A673 (cell line): ENCODE measurements around the gene ALG14. TPM values are rescaled to one million over a fixed set of nuclear protein-coding genes. Genes with fewer than 3 reads are reported as not detected.

ENCODE experiments used
- BruUV-seq: library from RNA; stranded (reverse); fragments of 400-500 nt; replicated peaks from 2 replicates; lab custom pipeline; 2021; lab: Mats Ljungman, UMichigan
- CTCF ChIA-PET: fragments of 300-600 bp; sonication (Branson Sonifier 250); formaldehyde crosslinking; loops from one replicate; lab custom pipeline; 2022; ENCODE audit warnings: antibody characterized with exemption; lab: Charles Lee
- POLR2A ChIA-PET: fragments of 300-600 bp; sonication (Branson Sonifier 250); formaldehyde crosslinking; loops from one replicate; lab custom pipeline; 2022; ENCODE audit warnings: antibody characterized with exemption; ENCODE audit not compliant: low non-redundant PET; lab: Charles Lee
- DNase-seq: peaks from one replicate; pipeline ENCODE4 v3.0.0-alpha.2; 2015; ENCODE audit warnings: low spot score
- H3K27ac ChIP-seq: fragments of 200-600 bp; sonication (generic); 2 replicates; pipeline ENCODE4 v1.5.1; 2016; ENCODE audit warnings: mixed run types, low read depth, mild to moderate bottlenecking, mixed read lengths, antibody characterized with exemption, low read length; ENCODE audit not compliant: poor library complexity, severe bottlenecking
- H3K27me3 ChIP-seq: fragments of 200-600 bp; sonication (generic); replicated peaks from 2 replicates; pipeline ENCODE4 v1.6.1; 2017; ENCODE audit warnings: mixed run types, low read depth, mild to moderate bottlenecking, mixed read lengths, antibody characterized with exemption, low read length; ENCODE audit not compliant: insufficient read depth, poor library complexity
- H3K36me3 ChIP-seq: fragments of 200-600 bp; sonication (generic); 2 replicates; pipeline ENCODE4 v1.6.1; 2016; ENCODE audit warnings: mixed run types, mild to moderate bottlenecking, mixed read lengths, antibody characterized with exemption, low read length; ENCODE audit not compliant: insufficient read depth, poor library complexity, severe bottlenecking
- H3K4me1 ChIP-seq: fragments of 200-600 bp; sonication (generic); 2 replicates; pipeline ENCODE4 v1.6.1; 2017; ENCODE audit warnings: mixed run types, mild to moderate bottlenecking, mixed read lengths, antibody characterized with exemption, low read length; ENCODE audit not compliant: insufficient read depth, poor library complexity, severe bottlenecking
- H3K4me3 ChIP-seq: fragments of 200-600 bp; sonication (generic); 2 replicates; pipeline ENCODE4 v1.5.1; 2016; ENCODE audit warnings: low read depth, mixed run types, mild to moderate bottlenecking, mixed read lengths, low read length; ENCODE audit not compliant: poor library complexity, severe bottlenecking
- H3K9me3 ChIP-seq: fragments of 200-600 bp; sonication (generic); 2 replicates; pipeline ENCODE4 v1.6.1; 2016; ENCODE audit warnings: mixed run types, low read depth, mild to moderate bottlenecking, mixed read lengths, antibody characterized with exemption, low read length; ENCODE audit not compliant: poor library complexity, severe bottlenecking
- CTCF ChIP-seq: fragments of 300-800, 200-600 bp; sonication (generic); conservative IDR thresholded peaks from 2 replicates; pipeline ENCODE4 v1.5.1; 2017; ENCODE audit warnings: low read depth, mild to moderate bottlenecking, antibody characterized with exemption, low read length, moderate library complexity, mixed read lengths
- EZH2 ChIP-seq: fragments of 200-600 bp; sonication (generic); IDR thresholded peaks from 2 replicates; pipeline ENCODE4 v1.6.1; 2017; ENCODE audit warnings: borderline replicate concordance, low read depth, mild to moderate bottlenecking, mixed read lengths, antibody characterized with exemption, low read length; ENCODE audit not compliant: poor library complexity, severe bottlenecking
- intact Hi-C: fragments of 100-400 bp; cut with micrococcal nuclease; formaldehyde crosslinking; loops from one replicate; pipeline ENCODE4 v1.10.0; 2022; ENCODE audit not compliant: unreplicated experiment
- total RNA-seq: library from RNA; stranded (reverse); gene quantifications from 2 replicates; pipeline ENCODE4 v1.2.3, GENCODE V29; 2021

Gene ALG14
- total RNA-seq, 1 experiment from 2014 or later = 11.3 TPM

DNA sequence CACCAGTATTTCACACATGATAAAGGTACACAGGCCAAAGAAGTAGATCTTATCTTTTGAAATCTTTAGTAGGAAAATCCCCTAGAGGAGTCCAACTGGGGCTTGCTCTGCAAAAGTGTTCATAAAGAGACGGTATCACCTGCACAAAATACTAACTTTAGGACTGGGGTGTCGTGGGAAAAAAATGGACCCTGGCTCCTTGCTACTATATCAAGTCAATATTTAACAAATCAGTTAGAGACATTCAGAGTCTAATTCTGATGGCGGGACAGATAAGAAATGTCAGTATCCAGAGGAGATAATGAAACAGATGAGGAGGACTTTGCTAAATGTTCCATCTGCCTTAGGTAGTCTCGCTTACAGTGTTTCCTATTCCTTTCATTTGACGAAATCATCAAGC, 120.2 kb downstream of the ALG14 start:
- no peak for TF ChIP-seq CTCF
- no peak for TF ChIP-seq EZH2
- intact Hi-C loops = no loop called here
- Histone ChIP-seq H3K4me3 (no peak overlapping the region), H3K27ac (no peak overlapping the region), H3K36me3 (no peaks in the 10 kb centered on the region), H3K4me1 (no peaks in the 10 kb centered on the region), H3K9me3 (no peaks in the 10 kb centered on the region), H3K27me3 (no peaks in the 10 kb centered on the region)
- ChIA-PET POLR2A (no interaction called here), CTCF (no interaction called here)
- no TSS peak for BruUV-seq
- DNase-seq = no peak

GRCh38 chr1:94951509-94952208, 121.1 kb downstream of the ALG14 start:
- no peak for DNase-seq
- CTCF ChIA-PET = no interaction called here
- no peak for TF ChIP-seq CTCF
- no peak for TF ChIP-seq EZH2
- Histone ChIP-seq H3K36me3 (no peaks in the 10 kb centered on the region), H3K9me3 (no peaks in the 10 kb centered on the region), H3K27me3 (no peaks in the 10 kb centered on the region), H3K27ac (no peak overlapping the region), H3K4me1 (no peaks in the 10 kb centered on the region), H3K4me3 (no peak overlapping the region)
- POLR2A ChIA-PET = no interaction called here
- no TSS peak for BruUV-seq
- intact Hi-C loops = no loop called here

- intact Hi-C loops = no loop called here
- no peak for TF ChIP-seq CTCF
- no peak for TF ChIP-seq EZH2
- no peak for DNase-seq
- CTCF ChIA-PET = no interaction called here
- Histone ChIP-seq H3K9me3 (no peaks in the 10 kb centered on the region), H3K4me3 (no peak overlapping the region), H3K27me3 (no peaks in the 10 kb centered on the region), H3K36me3 (no peaks in the 10 kb centered on the region), H3K27ac (no peak overlapping the region), H3K4me1 (no peaks in the 10 kb centered on the region)
- POLR2A ChIA-PET = no interaction called here
- no TSS peak for BruUV-seq
These were observed 121.7 kb downstream of the ALG14 start for GRCh38 chr1:94951046-94951445.
